ENCODE measurements around the gene GPR141.

GPR141 gene

DNA sequence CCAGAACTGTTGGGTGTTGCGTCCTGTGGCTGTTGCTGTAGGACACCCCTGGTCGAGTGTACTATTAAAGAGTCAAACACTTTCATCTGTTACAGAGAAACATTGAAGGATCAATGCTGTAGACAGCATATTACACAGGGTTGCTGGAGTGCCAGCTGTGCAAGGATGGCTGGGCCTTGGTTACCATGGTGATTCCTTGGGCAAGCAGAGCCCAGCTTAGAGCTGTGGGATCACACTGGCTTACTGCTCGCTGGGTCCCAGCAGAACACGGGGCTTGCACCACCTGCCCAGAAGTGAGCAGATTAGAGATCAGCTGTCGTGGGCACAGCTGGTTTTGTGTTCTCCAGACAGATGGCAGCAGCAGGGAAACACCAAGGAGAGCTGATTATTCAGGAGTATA lies 76.0 kb downstream of the GPR141 start:
- no peak overlapping the region for H3K4me3 ChIP-seq (replicated peaks; ENCODE audit: low read depth, low read length)
- TF ChIP-seq, protein P1, sequence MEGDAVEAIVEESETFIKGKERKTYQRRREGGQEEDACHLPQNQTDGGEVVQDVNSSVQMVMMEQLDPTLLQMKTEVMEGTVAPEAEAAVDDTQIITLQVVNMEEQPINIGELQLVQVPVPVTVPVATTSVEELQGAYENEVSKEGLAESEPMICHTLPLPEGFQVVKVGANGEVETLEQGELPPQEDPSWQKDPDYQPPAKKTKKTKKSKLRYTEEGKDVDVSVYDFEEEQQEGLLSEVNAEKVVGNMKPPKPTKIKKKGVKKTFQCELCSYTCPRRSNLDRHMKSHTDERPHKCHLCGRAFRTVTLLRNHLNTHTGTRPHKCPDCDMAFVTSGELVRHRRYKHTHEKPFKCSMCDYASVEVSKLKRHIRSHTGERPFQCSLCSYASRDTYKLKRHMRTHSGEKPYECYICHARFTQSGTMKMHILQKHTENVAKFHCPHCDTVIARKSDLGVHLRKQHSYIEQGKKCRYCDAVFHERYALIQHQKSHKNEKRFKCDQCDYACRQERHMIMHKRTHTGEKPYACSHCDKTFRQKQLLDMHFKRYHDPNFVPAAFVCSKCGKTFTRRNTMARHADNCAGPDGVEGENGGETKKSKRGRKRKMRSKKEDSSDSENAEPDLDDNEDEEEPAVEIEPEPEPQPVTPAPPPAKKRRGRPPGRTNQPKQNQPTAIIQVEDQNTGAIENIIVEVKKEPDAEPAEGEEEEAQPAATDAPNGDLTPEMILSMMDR (IDR thresholded peaks at IDR 0.05; ENCODE audit: low read depth, low read length, missing control alignments) = no peak
- no peak for DNase-seq (ENCODE audit: extremely low read depth, low read depth)

- no peak for DNase-seq (ENCODE audit: extremely low read depth, low read depth)
- TF ChIP-seq, protein P1 (IDR thresholded peaks at IDR 0.05; ENCODE audit: low read depth, low read length, missing control alignments) = no peak
- H3K4me3 ChIP-seq (replicated peaks; ENCODE audit: low read depth, low read length) = no peak overlapping the region
Observed at GRCh38 chr7:37765421-37765829, 81.9 kb downstream of the GPR141 start.

DNA sequence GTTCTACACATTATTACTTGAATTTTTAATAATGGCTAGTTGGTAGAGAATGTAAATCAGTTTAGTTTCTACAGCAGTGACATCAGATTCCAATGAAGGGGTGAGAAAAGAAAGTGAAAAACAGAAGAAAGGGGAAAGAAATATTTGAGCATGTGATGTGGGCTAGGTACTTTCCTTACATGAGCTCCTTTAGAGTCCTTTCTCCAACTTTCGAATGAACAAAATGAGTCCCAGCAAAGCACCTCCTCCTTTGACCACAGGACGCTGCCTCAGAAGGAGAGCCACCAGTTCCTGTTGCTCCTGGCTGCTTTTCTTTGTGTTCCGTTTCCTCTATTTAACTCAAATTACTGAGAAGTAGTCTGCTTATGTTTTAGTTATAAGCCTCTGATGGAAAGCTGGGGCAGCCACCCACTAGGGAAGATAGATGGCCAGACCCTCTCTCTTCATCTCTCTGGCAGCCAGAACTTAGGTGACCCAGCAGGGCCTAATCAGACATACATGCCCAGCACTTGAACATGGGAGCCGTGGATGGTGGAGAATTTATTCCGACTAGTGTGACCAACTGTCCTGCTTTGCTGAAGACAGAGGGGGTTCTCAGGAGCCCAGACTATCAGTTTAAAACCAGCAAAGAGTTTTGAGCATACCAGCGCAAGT lies 82.4 kb downstream of the GPR141 start:
- H3K4me3 ChIP-seq (replicated peaks; ENCODE audit: low read depth, low read length) = no peak overlapping the region
- DNase-seq (ENCODE audit: extremely low read depth, low read depth) = no peak
- TF ChIP-seq, protein P1 (IDR thresholded peaks at IDR 0.05; ENCODE audit: low read depth, low read length, missing control alignments) = no peak

- no peak for DNase-seq (ENCODE audit: extremely low read depth, low read depth)
- TF ChIP-seq, protein P1 (IDR thresholded peaks at IDR 0.05; ENCODE audit: low read depth, low read length, missing control alignments) = no peak
Observed at GRCh38 chr7:37768611-37769010, 85.0 kb downstream of the GPR141 start.

DNA sequence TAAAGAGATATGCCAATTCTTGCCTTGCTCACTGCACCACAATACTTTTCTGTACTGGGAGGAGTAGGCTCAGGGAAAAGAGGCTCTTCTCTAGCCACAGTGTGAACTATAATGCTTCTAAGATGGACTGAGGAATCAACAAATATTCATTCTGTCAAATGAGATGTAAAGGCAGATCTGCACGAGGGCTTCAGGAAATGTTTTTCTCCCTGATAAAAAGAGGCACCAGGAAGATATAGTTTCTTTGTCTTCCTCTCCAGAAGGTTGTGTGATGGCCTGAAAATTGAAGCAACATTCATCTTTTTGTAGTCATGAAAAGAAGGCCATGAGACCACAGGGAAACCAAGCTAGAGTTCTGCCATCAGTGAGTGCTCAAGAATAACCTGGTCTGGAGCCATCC lies 85.7 kb downstream of the GPR141 start:
- H3K4me3 ChIP-seq (replicated peaks; ENCODE audit: low read depth, low read length) = no peak overlapping the region
- DNase-seq (ENCODE audit: extremely low read depth, low read depth) = no peak
- TF ChIP-seq, protein P1 (IDR thresholded peaks at IDR 0.05; ENCODE audit: low read depth, low read length, missing control alignments) = no peak

More at GRCh38 chr7:37768611-37769010, 85.0 kb downstream of the GPR141 start:
- no peak overlapping the region for H3K4me3 ChIP-seq (replicated peaks; ENCODE audit: low read depth, low read length)

DNA sequence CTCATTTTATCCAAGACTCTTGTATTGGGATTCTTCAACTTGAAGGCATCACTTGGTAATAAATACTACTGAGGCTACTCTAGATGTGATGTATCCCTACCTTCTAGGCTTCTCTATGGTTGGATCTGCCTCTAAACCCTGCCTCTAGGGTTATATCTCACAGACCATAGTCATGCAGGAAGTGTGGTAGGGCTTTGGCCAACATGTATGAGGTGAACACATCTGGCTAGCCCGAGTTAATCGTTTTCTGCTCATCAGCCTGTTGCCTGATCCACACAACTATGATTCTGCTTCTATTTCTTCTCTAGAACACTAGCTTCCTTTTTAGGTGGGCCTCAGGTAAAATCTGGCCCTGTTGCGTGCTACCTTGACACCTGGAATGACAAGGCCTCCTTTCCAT lies 86.2 kb downstream of the GPR141 start:
- no peak overlapping the region for H3K4me3 ChIP-seq (replicated peaks; ENCODE audit: low read depth, low read length)
- no peak for DNase-seq (ENCODE audit: extremely low read depth, low read depth)
- TF ChIP-seq, protein P1 (IDR thresholded peaks at IDR 0.05; ENCODE audit: low read depth, low read length, missing control alignments) = no peak

- no peak overlapping the region for H3K4me3 ChIP-seq (replicated peaks; ENCODE audit: low read depth, low read length)
- TF ChIP-seq, protein P1 (IDR thresholded peaks at IDR 0.05; ENCODE audit: low read depth, low read length, missing control alignments) = no peak
- DNase-seq (ENCODE audit: extremely low read depth, low read depth) = no peak
Observed at GRCh38 chr7:37770838-37771237, 87.3 kb downstream of the GPR141 start.

Data from HFF-Myc (cell line).